H1 (cell line): Measurements from ENCODE around the gene SMIM20. TPM values are rescaled to one million over a fixed set of nuclear protein-coding genes. Genes with fewer than 3 reads are reported as not detected.

ENCODE experiments used
- CTCF ChIA-PET: fragments of 300-600 bp; sonication (Branson Sonifier 250); formaldehyde crosslinking; loops from one replicate; lab custom pipeline; 2021; ENCODE audit not compliant: partially characterized antibody; lab: Charles Lee
- POLR2A ChIA-PET: fragments of 300-600 bp; sonication (Branson Sonifier 250); formaldehyde crosslinking; loops from one replicate; lab custom pipeline; 2021; ENCODE audit warnings: inconsistent platforms; ENCODE audit not compliant: partially characterized antibody; lab: Charles Lee
- DNase-seq, 2 experiments: peaks; one replicate each; pipeline versions ENCODE4 v3.0.0 to v3.0.0-alpha.2; 2010 to 2022; ENCODE audit warnings: low spot score in 2 of 2, low read depth in 1 of 2, mixed read lengths in 1 of 2
- FAIRE-seq: peaks from 2 replicates; lab custom pipeline; 2011; peaks lifted over from hg19 to GRCh38; lab: Jason Lieb, UNC
- H2AFZ ChIP-seq: 2 replicates; pipeline ENCODE4 v1.8.1; 2012; ENCODE audit warnings: low read length, inconsistent platforms
- H2AK5ac ChIP-seq: 2 replicates; pipeline ENCODE4 v1.6.1; 2013; ENCODE audit warnings: low read depth, low read length
- H2BK120ac ChIP-seq: replicated peaks from 2 replicates; pipeline ENCODE3; 2013; ENCODE audit warnings: low read depth, low read length, inconsistent platforms
- H2BK12ac ChIP-seq: 2 replicates; pipeline ENCODE4 v1.6.1; 2013; ENCODE audit warnings: low read depth, low read length
- H2BK15ac ChIP-seq: 2 replicates; pipeline ENCODE4 v1.6.1; 2013; ENCODE audit warnings: low read length
- H2BK20ac ChIP-seq: 2 replicates; pipeline ENCODE4 v1.6.1; 2013; ENCODE audit warnings: low read length
- H2BK5ac ChIP-seq: 2 replicates; pipeline ENCODE4 v1.6.1; 2013; ENCODE audit warnings: low read depth, low read length
- H3K14ac ChIP-seq: 2 replicates; pipeline ENCODE4 v1.6.1; 2013; ENCODE audit warnings: inconsistent platforms; ENCODE audit not compliant: insufficient read length
- H3K18ac ChIP-seq: 2 replicates; pipeline ENCODE4 v1.6.1; 2013; ENCODE audit warnings: low read length; ENCODE audit errors: extremely low read depth
- H3K23ac ChIP-seq: 2 replicates; pipeline ENCODE4 v1.6.1; 2013; ENCODE audit warnings: inconsistent platforms; ENCODE audit not compliant: insufficient read length
- H3K23me2 ChIP-seq: 2 replicates; pipeline ENCODE4 v1.6.1; 2013; ENCODE audit warnings: low read depth, low read length
- H3K27ac ChIP-seq: 2 replicates; pipeline ENCODE4 v1.6.1; 2011; ENCODE audit warnings: low read depth, low read length, inconsistent platforms
- H3K27me3 ChIP-seq, 4 experiments: replicated peaks in 1 of 4; 1 replicate in 1 of 4; 2 replicates in 3 of 4; pipeline versions ENCODE4 v1.6.1 to v1.8.1; 2011 to 2013; ENCODE audit warnings: low read length in 3 of 4, mild to moderate bottlenecking in 3 of 4, inconsistent platforms in 2 of 4, mixed read lengths in 2 of 4, moderate library complexity in 1 of 4; ENCODE audit not compliant: control insufficient read depth in 3 of 4, insufficient read depth in 3 of 4; ENCODE audit errors: extremely low read depth in 1 of 4
- H3K36me3 ChIP-seq, 4 experiments: 2 replicates each; pipeline versions ENCODE4 v1.6.1 to v1.8.1; 2011 to 2013; ENCODE audit warnings: mild to moderate bottlenecking in 4 of 4, low read length in 3 of 4, moderate library complexity in 2 of 4, control low read depth in 1 of 4, inconsistent platforms in 1 of 4; ENCODE audit not compliant: insufficient read depth in 4 of 4, control insufficient read depth in 2 of 4
- H3K4ac ChIP-seq: replicated peaks from 2 replicates; pipeline ENCODE3; 2013; ENCODE audit warnings: low read length, low read depth, mixed read lengths, inconsistent platforms; ENCODE audit not compliant: insufficient read length
- H3K4me1 ChIP-seq, 4 experiments: replicated peaks in 1 of 4; 1 replicate in 1 of 4; 2 replicates in 3 of 4; pipeline versions ENCODE4 v1.6.1 to v1.8.1; 2011 to 2013; ENCODE audit warnings: low read length in 3 of 4, inconsistent platforms in 2 of 4, mixed read lengths in 1 of 4; ENCODE audit not compliant: insufficient read depth in 4 of 4, control insufficient read depth in 3 of 4
- H3K4me2 ChIP-seq, 2 experiments: 2 replicates each; pipeline versions ENCODE4 v1.6.1 to v1.8.1; 2011 to 2013; ENCODE audit warnings: low read depth in 2 of 2, low read length in 2 of 2, control low read depth in 1 of 2, inconsistent platforms in 1 of 2, mild to moderate bottlenecking in 1 of 2; ENCODE audit not compliant: insufficient read depth in 1 of 2
- H3K4me3 ChIP-seq, 4 experiments: fragments of 200-600, 300-600 bp in 1 of 4; sonication (generic), shearing (Covaris generic), sonication (Bioruptor Twin) in 1 of 4; 2 replicates each; pipeline versions ENCODE4 v1.5.1 to v1.8.1; 2011 to 2016; ENCODE audit warnings: low read length in 4 of 4, low read depth in 3 of 4, control low read depth in 2 of 4, inconsistent platforms in 2 of 4, mild to moderate bottlenecking in 2 of 4, mixed read lengths in 1 of 4, moderate library complexity in 1 of 4; ENCODE audit not compliant: insufficient read depth in 2 of 4; ENCODE audit errors: extremely low read depth in 1 of 4
- H3K56ac ChIP-seq: replicated peaks from 2 replicates; pipeline ENCODE3; 2013; ENCODE audit warnings: low read depth, mild to moderate bottlenecking, mixed read lengths, low read length, inconsistent platforms; ENCODE audit not compliant: insufficient read length
- H3K79me1 ChIP-seq: 2 replicates; pipeline ENCODE4 v1.6.1; 2013; ENCODE audit warnings: low read depth, low read length, control low read depth
- H3K79me2 ChIP-seq, 2 experiments: 2 replicates each; pipeline versions ENCODE4 v1.6.1 to v1.8.1; 2012 to 2013; ENCODE audit warnings: low read length in 2 of 2, mild to moderate bottlenecking in 2 of 2, inconsistent platforms in 1 of 2; ENCODE audit not compliant: insufficient read depth in 2 of 2, control insufficient read depth in 1 of 2
- H3K9ac ChIP-seq, 4 experiments: replicated peaks in 1 of 4; 1 replicate in 1 of 4; 2 replicates in 3 of 4; pipeline versions ENCODE4 v1.6.1 to v1.8.1; 2011 to 2013; ENCODE audit warnings: low read depth in 3 of 4, low read length in 3 of 4, control low read depth in 2 of 4, mild to moderate bottlenecking in 2 of 4, moderate library complexity in 2 of 4, inconsistent platforms in 1 of 4; ENCODE audit errors: extremely low read depth in 1 of 4
- H3K9me3 ChIP-seq, 2 experiments: 2 replicates each; pipeline versions ENCODE4 v1.6.1 to v1.8.1; 2012 to 2013; ENCODE audit warnings: mild to moderate bottlenecking in 2 of 2, moderate library complexity in 2 of 2, control low read depth in 1 of 2, inconsistent platforms in 1 of 2, low read depth in 1 of 2, low read length in 1 of 2, mixed read lengths in 1 of 2; ENCODE audit not compliant: insufficient read depth in 2 of 2
- H4K20me1 ChIP-seq, 2 experiments: replicated peaks in 1 of 2; 2 replicates each; pipeline versions ENCODE3 to v1.8.1; 2011 to 2013; ENCODE audit warnings: inconsistent platforms in 2 of 2, low read length in 2 of 2, mild to moderate bottlenecking in 1 of 2; ENCODE audit not compliant: insufficient read depth in 2 of 2, control insufficient read depth in 1 of 2
- H4K5ac ChIP-seq: 2 replicates; pipeline ENCODE4 v1.6.1; 2013; ENCODE audit warnings: low read length, low read depth, mixed read lengths, inconsistent platforms; ENCODE audit not compliant: insufficient read length
- H4K8ac ChIP-seq: 2 replicates; pipeline ENCODE4 v1.8.0; 2013; ENCODE audit warnings: mild to moderate bottlenecking, moderate library complexity, low read length, inconsistent platforms; ENCODE audit not compliant: insufficient read depth; ENCODE audit errors: extremely low read depth
- H4K91ac ChIP-seq: replicated peaks from 2 replicates; pipeline ENCODE3; 2013; ENCODE audit warnings: low read length, mixed read lengths, inconsistent platforms; ENCODE audit not compliant: insufficient read length
- CBX8 ChIP-seq: fragments of 300-800, 300-1000 bp; sonication (generic); IDR thresholded peaks from 2 replicates; pipeline ENCODE4 v1.7.1; 2016; ENCODE audit warnings: low read depth, low read length, borderline replicate concordance
- CHD2 ChIP-seq: IDR thresholded peaks from 2 replicates; pipeline ENCODE4 v1.6.1; 2012; ENCODE audit warnings: low read length, improper control_type of control experiment
- EGR1 ChIP-seq: IDR thresholded peaks from 2 replicates; pipeline ENCODE4 v1.6.1; 2011; ENCODE audit warnings: low read depth, low read length, borderline replicate concordance
- RFX5 ChIP-seq: IDR thresholded peaks from 2 replicates; pipeline ENCODE4 v1.6.1; 2011; ENCODE audit warnings: low read depth, low read length, improper control_type of control experiment, borderline replicate concordance
- SAP30 ChIP-seq: fragments of 300-600 bp; sonication (generic); IDR thresholded peaks from 2 replicates; pipeline ENCODE4 v1.7.1; 2012; ENCODE audit warnings: low read length, moderate library complexity, mild to moderate bottlenecking, inconsistent platforms; ENCODE audit not compliant: insufficient read depth, insufficient replicate concordance
- SP2 ChIP-seq: IDR thresholded peaks from 2 replicates; pipeline ENCODE4 v1.6.1; 2012; ENCODE audit warnings: mild to moderate bottlenecking, low read length, inconsistent platforms
- WGBS, 2 experiments: shearing (Covaris generic) in 1 of 2; methylation state at CpG; one replicate each; pipeline versions ENCODE4 v1.1.6 to v1.1.7; 2013 to 2015; ENCODE audit warnings: low lambda C conversion rate in 2 of 2, mixed read lengths in 2 of 2, inconsistent platforms in 1 of 2, low coverage in 1 of 2, missing lambda C conversion rate in 1 of 2; ENCODE audit not compliant: insufficient replicate concordance in 2 of 2, insufficient coverage in 1 of 2, insufficient read length in 1 of 2; ENCODE audit errors: extremely low coverage in 1 of 2, missing lambda C conversion rate in 1 of 2; 5-methylcytosine and 5-hydroxymethylcytosine counted together
- polyA plus RNA-seq, 7 experiments: library from polyadenylated mRNA; depleted of rRNA in 3 of 7; stranded (reverse) in 5 of 7; unstranded in 2 of 7; fragments of >200 nt in 5 of 7; fragments of 200-250 nt in 2 of 7; gene quantifications; 1 replicate in 5 of 7; 2 replicates in 1 of 7; 4 replicates in 1 of 7; pipeline versions ENCODE4 v1.2.1 to v1.2.3, GENCODE V29; 2011 to 2013; ENCODE audit warnings: missing spikeins in 2 of 7, mixed read lengths in 2 of 7
- total RNA-seq: library from RNA; stranded (reverse); fragmentation: NEBNext Ultra II Directional; extraction: Animal tissue kit (Norgen Biotek cat#: 25700); gene quantifications from 2 replicates; pipeline ENCODE4 v1.2.1, GENCODE V29; 2021

SMIM20 gene
- total and polyA plus RNA-seq, 2 of the 8 experiments (the other 6 are each of a cell fraction or from before 2014, with no cell fraction given): 21.9 to 36.9 TPM

DNA sequence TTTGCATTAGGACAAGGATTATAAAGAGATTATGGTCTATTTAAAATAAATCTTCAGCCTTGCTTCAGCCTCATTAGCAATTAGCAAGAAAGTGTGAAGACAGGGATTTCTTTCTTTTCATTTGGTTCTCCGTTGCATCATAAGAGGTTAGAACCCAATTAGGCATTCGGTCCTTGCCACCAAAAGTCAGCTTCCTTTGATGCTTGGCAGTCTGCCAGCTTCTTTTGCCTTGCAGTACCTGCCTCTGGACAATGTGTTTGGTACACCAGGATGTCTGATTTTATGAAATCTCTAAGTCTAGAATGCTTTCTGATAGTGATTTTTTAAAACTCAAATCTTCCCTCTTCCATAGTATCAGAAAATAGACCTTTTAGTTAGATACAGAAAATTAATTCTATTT lies 12.4 kb downstream of the SMIM20 start:
- no peak for FAIRE-seq

More for the DNA sequence above, 12.4 kb downstream of the SMIM20 start:
- no peak overlapping the region for H3K27ac ChIP-seq
- no peak overlapping the region for H3K18ac ChIP-seq
- no peak overlapping the region for H4K91ac ChIP-seq
- H2AK5ac ChIP-seq: no peak overlapping the region
- H3K36me3 ChIP-seq: peaks cover 0 to 3% (median 0%) of the 10 kb centered on the region in 4 experiments; a peak in 3 of 8 replicates
- H3K4me2 ChIP-seq: no peak overlapping the region
- no peak overlapping the region for H2BK15ac ChIP-seq
- no peak overlapping the region for H4K5ac ChIP-seq
- no peaks in the 10 kb centered on the region for H3K27me3 ChIP-seq
- no peak overlapping the region for H3K56ac ChIP-seq
- H3K79me2 ChIP-seq: no peaks in the 10 kb centered on the region; a peak in 1 of 4 replicates
- H3K14ac ChIP-seq: no peak overlapping the region
- H3K4me1 ChIP-seq: no peaks in the 10 kb centered on the region; a peak in 2 of 7 replicates
- no peak overlapping the region for H3K9ac ChIP-seq
- H2BK12ac ChIP-seq: no peak overlapping the region
- 98% methylated on average over 2 of the region's 2 CpGs; no CpG with 5 or more reads in 1 of the 2 experiments for WGBS, 2 experiments
- H3K4ac ChIP-seq: no peak overlapping the region
- H4K8ac ChIP-seq: no peak overlapping the region
- no peak overlapping the region for H3K4me3 ChIP-seq
- H2BK20ac ChIP-seq: no peak overlapping the region
- no peak overlapping the region for H2AFZ ChIP-seq
- no peak overlapping the region for H3K23ac ChIP-seq
- no peak for DNase-seq
- no peaks in the 10 kb centered on the region for H3K23me2 ChIP-seq
- ChIA-PET POLR2A (no interaction called here), CTCF (interaction anchor here (0.6 to 4.6 kb wide), 22 partner anchors 8 to 235 kb away, joined by 3 to 29 read pairs (median 7); partner anchors contain the start of gene SMIM20)
- H2BK120ac ChIP-seq: no peak overlapping the region
- peaks cover 5% of the 10 kb centered on the region; the same call in 1 of the 2 replicates for H3K79me1 ChIP-seq
- H3K9me3 ChIP-seq: no peaks in the 10 kb centered on the region
- H4K20me1 ChIP-seq: no peaks in the 10 kb centered on the region
- no peak for TF ChIP-seq SP2
- TF ChIP-seq SAP30: no peak
- TF ChIP-seq CBX8: no peak
- no peak for TF ChIP-seq RFX5
- no peak for TF ChIP-seq CHD2
- TF ChIP-seq EGR1: no peak
- TF ChIP-seq, all 59 proteins: peak for 0
- no peak overlapping the region for H2BK5ac ChIP-seq
